Amygdala (tissue), 56 donors: ENCODE measurements around the gene TLR9.

Experiments
- DNase-seq, 56 donors: peaks; one replicate each; lab custom pipeline; 2025; lab: John Stamatoyannopoulos, UW

TLR9 gene

DNA sequence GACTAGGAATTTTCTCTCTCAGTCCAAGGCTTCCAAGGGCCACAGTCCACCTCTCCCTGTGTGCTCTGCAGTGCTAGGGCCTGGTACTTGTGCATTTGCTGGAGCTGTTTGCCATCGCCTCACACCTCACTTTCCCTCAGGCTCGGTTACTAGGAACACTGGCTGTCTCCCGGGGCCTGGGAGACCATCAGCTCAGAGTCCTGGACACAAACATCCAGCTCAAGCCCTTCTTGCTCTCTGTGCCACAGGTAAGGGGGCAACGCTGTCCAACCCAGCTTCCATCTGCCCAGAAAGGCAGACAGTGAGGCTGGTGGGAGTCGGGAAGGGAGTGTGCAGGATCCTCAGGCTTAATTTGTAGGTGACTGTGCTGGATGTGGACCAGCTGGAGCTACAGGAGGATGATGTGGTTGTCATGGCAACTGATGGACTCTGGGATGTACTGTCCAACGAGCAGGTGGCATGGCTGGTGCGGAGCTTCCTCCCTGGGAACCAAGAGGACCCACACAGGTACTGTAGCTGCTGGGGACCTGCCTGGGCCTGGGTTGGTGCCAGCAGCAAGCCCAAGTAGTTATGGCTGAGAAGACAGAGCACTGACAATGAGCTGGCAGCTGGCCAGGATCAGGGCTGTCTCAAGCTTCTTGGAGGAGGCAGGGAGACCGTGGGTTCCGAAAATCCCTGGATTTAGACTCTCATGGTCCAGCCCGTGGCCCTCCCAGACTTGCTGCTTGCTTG, 23.5 kb upstream of the TLR9 start:
- peak in 23 of 56 donors; percentile 23 to 75 (median 42) for DNase-seq

DNA sequence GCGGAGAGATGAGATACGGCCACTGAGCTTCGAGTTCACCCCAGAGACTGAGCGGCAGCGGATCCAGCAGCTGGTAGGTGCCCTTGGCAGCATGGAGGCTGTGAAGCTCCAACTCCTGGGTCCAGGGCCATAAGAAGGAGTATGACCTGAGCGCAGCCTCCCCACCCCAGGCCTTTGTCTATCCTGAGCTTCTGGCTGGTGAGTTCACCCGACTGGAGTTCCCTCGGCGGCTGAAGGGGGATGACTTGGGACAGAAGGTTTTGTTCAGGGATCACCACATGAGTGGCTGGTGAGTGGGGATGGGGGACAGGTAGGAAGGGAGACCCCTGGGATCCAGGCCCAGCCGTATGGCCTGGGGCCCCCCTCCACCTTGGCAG, 22.7 kb upstream of the TLR9 start:
- no peak for DNase-seq

DNA sequence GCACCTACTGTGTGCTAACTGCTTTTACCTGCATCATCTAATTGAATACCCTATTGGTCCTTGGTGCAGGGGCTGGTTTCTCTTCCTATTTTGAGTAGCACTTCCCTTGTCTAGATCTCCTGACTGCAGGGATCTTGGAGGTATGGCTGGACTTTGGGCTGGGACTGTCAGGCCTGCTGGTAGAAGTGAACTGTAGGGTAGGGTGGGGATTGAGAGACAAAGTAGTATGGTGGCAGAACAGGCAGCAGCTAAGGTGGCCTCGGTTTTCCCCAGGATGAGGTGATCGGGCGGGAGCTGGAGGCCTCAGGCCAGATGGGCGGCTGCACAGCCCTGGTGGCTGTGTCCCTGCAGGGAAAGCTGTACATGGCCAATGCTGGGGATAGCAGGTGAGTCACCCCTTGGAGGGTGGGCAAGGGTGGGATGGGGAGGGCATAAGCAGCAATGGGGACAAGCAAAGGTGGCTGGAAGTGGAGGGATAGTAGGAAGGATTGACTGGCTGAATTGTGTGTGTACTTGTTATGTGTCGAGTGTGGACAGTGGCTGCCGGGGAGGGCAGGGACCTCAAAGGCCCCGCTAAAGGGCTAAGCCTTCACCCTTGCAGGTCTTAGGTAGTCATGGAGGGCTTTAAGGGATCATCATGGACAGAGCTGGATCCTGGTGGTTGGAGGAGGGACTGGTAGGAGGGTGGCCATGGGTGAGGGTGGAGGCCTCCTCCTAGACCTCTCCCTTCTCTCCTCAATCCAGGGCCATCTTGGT, 22.1 kb upstream of the TLR9 start:
- no peak for DNase-seq

DNA sequence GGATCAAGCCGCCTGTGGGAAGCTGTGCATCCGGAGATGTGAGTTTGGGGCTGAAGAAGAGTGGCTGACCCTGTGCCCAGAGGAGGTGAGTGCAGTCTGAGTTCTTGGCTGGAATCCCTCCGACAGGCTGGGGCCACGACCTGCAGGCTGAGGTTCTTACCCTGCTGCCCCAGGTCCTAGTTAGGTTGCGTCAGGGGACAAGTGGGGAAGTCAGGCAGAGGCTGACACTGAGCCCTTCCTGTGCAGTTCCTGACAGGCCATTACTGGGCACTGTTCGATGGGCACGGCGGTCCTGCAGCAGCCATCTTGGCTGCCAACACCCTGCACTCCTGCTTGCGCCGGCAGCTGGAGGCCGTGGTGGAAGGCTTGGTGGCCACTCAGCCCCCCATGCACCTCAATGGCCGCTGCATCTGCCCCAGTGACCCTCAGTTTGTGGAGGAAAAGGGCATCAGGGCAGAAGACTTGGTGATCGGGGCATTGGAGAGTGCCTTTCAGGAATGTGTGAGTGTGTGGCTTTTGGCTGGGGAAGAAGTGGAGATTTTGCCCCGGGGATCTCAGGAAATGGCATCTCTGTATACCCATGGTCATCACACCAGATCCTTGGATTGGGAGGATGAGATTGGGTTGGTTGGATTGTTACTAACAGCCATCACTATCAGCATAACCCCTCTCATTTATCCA, 21.4 kb upstream of the TLR9 start:
- no peak for DNase-seq

DNA sequence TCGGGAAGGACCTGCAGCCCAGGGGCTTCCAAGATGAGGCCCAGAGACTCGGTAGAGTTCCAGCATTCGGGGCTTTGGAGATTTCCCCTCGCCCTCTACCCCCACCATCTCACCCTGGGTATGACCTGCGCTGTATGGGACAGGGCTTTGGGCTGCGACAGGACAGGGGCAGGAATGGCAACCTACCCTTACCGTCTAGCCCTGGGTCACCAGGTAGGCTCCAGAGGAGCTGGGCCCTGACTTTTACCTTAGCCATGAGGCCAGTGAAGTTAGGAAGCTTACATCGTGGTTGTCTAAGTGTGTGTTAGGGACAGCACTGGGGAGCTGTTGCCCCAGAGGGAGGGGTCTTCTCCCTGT, 20.8 kb upstream of the TLR9 start:
- no peak for DNase-seq

GRCh38 chr3:52245322-52246263, 20.1 kb upstream of the TLR9 start, which contains the start of gene PPM1M:
TSS of gene PPM1M (plus strand) at chr3:52245759. CDS start at chr3:52245825, 66 bp downstream.
- peak in 4 of 56 donors; percentile 37 to 51 (median 44) for DNase-seq

GRCh38 chr3:52243791-52244628, 18.6 kb upstream of the TLR9 start:
- peak in 2 of 56 donors; percentile 12 to 60 for DNase-seq

- no peak for DNase-seq
Observed at GRCh38 chr3:52242039-52242438, 16.6 kb upstream of the TLR9 start.

GRCh38 chr3:52240886-52241370, 15.5 kb upstream of the TLR9 start:
- no peak for DNase-seq

- peak in 26 of 56 donors; percentile 23 to 80 (median 50) for DNase-seq
Observed at GRCh38 chr3:52240059-52240885, 14.8 kb upstream of the TLR9 start.

DNA sequence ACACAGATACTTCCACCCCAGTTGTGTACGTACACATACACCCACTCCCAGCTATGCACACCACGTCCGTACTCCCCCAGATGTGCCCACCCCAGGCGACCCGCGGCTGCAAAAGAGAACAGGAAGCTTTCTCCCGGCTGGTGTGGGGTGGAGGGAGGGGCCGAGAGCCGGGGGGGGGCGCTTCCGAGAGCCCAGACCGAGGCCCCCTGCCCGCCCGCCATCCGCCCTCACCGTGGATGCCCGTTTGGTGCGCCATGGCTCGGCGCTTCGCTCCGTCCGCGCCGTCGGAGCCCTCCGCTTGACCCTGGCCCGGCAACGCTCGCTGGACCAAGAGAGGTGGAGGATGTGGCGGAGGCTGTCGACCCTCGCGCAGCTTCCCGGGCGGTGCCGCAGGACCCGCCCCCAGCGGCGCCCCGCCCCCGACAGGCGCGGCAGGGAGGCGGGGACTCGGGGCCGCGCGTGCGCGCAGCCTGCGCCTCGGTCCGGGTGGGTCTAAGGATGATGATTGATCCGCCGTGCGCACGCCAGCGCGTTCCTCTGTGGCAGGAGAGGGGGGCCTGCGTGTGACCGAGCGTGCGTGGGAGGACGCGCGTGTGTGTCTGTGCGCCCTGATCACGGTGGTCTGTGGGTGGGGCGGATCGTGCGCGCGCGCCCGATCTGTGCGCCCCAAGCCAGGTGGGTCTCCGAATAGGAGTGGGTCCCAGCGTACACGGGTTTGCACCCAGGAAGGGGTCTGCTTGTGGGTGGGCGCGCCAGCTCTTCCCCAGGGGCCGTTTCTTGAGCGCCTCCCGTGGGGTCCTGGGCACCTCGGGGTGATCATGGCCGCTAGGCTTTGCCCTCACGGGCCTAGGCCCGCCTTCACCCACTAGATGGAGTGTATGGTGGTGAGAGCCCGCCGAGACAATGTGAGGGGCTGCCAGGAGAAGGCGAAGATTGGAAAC, 13.6 kb upstream of the TLR9 start, which contains the start of gene TWF2:
Gene TWF2, minus strand, starts transcription at position 398 of the 941 bp plus-strand sequence. Its CDS starts 142 bp downstream, at position 256.
- DNase-seq, result peak in 51 of 56 donors; percentile 31 to 88 (median 68)

- peak in 1 of 56 donors; percentile 43 for DNase-seq
Observed at GRCh38 chr3:52238193-52238760, 12.8 kb upstream of the TLR9 start.

DNA sequence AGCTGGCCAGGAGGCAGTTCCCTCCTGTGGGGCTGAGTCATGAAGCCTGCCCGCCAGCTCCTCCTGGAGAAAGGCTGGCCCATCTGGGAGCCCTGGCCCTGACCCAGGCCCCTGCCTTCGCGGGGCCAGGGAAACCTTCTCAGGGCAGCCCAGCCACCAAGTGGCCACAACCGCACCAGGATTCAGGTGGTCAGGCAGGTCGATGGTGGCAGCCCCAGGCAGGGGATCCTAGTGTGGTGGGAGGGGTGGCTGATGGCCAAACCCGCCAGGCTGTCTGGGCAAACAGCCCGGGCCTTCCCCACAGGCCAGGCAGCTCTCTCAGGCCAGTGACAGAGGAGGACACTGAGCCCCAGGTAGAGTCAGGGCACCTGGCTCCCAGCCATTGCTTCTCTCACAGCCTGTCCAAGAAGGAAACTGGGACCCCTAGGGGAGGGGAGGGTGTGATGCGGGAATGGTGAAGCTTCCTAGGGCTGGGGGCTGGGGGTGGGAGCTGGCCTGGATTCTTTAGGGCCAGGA, 12.3 kb upstream of the TLR9 start:
- peak in 36 of 56 donors; percentile 23 to 75 (median 48) for DNase-seq

GRCh38 chr3:52237006-52237656, 11.7 kb upstream of the TLR9 start:
- DNase-seq, result no peak

DNA sequence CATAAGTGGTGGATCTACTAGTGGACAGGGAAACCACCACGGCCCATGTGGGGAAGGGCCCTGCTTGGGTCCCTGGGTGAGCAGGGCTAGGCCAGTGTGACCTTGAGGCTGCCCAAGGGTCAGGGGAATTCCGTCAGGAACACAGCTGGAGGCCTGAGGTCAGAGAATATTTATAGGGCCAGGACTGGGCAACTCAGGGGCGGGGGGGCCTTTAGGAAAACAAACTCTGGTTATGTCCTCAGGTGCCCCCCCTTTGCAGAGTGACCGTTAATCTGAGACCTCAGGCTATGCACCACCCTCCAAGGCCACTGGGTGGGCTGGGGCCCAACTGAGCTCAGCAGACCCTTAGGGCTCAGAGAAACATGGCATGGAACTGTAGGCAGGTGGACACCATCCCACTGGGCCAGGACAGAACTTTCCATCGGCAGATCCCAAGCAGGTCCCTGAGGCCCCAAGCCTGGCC, 11.0 kb upstream of the TLR9 start:
- no peak for DNase-seq
